Karpas-422 (cell line): ENCODE data around the gene CFAP97. TPM values are rescaled to one million over a fixed set of nuclear protein-coding genes. Genes with fewer than 3 reads are reported as not detected.

ENCODE experiments used
- DNase-seq: peaks from one replicate; pipeline ENCODE4 v3.0.0-alpha.2; 2015
- H2AFZ ChIP-seq: fragments of 200-600 bp; sonication (generic); 2 replicates; pipeline ENCODE4 v1.6.1; 2014; ENCODE audit warnings: antibody characterized with exemption, low read length, mixed read lengths
- H3K27ac ChIP-seq: fragments of 200-600 bp; sonication (generic); 2 replicates; pipeline ENCODE4 v1.5.1; 2014; ENCODE audit warnings: mild to moderate bottlenecking, low read length, moderate library complexity
- H3K27me3 ChIP-seq: fragments of 200-600 bp; sonication (generic); 2 replicates; pipeline ENCODE4 v1.6.1; 2014; ENCODE audit warnings: low read length, mixed read lengths
- H3K36me3 ChIP-seq: fragments of 200-600 bp; sonication (generic); 2 replicates; pipeline ENCODE4 v1.6.1; 2014; ENCODE audit warnings: low read length, mixed read lengths; ENCODE audit not compliant: insufficient read depth
- H3K4me1 ChIP-seq: fragments of 200-600 bp; sonication (generic); 2 replicates; pipeline ENCODE4 v1.6.1; 2014; ENCODE audit warnings: mild to moderate bottlenecking, low read length, mixed read lengths
- H3K4me2 ChIP-seq: fragments of 200-600 bp; sonication (generic); 2 replicates; pipeline ENCODE4 v1.6.1; 2014; ENCODE audit warnings: low read length, low read depth, mild to moderate bottlenecking; ENCODE audit not compliant: poor library complexity, severe bottlenecking
- H3K4me3 ChIP-seq: fragments of 200-600 bp; sonication (generic); 2 replicates; pipeline ENCODE4 v1.5.1; 2014; ENCODE audit warnings: mild to moderate bottlenecking, antibody characterized with exemption, low read length, mixed read lengths
- H3K79me2 ChIP-seq: fragments of 200-600 bp; sonication (generic); 2 replicates; pipeline ENCODE4 v1.6.1; 2014; ENCODE audit warnings: mild to moderate bottlenecking, low read length, mixed read lengths
- H3K9ac ChIP-seq: fragments of 200-600 bp; sonication (generic); 2 replicates; pipeline ENCODE4 v1.6.0; 2014; ENCODE audit warnings: low read length
- H3K9me2 ChIP-seq: fragments of 200-600 bp; sonication (generic), shearing (Covaris generic); replicated peaks from 2 replicates; pipeline ENCODE4 v1.6.0; 2014; ENCODE audit warnings: mild to moderate bottlenecking, low read length, moderate library complexity; ENCODE audit not compliant: insufficient read depth
- H3K9me3 ChIP-seq: fragments of 300-700, 200-600 bp; sonication (generic); 2 replicates; pipeline ENCODE4 v1.6.1; 2014; ENCODE audit warnings: low read length, mixed read lengths
- H4K20me1 ChIP-seq: fragments of 200-600 bp; sonication (generic); 2 replicates; pipeline ENCODE4 v1.6.1; 2014; ENCODE audit warnings: mild to moderate bottlenecking, antibody characterized with exemption, low read length, low read depth; ENCODE audit not compliant: insufficient read depth
- total RNA-seq: library from RNA; depleted of rRNA; stranded (reverse); fragments of >200 nt; shearing (Covaris generic); gene quantifications from 2 replicates; pipeline ENCODE4 v1.2.3, GENCODE V29; 2014; ENCODE audit warnings: low replicate concordance

CFAP97 gene
- total RNA-seq, 1 experiment from 2014 or later = 44.5 TPM

- Histone ChIP-seq H4K20me1 (no peaks in the 10 kb centered on the region), H3K4me3 (peak overlapping the region; percentile 47), H3K27me3 (no peaks in the 10 kb centered on the region), H3K27ac (peak overlapping the region; percentile 94), H3K4me1 (peaks cover 62% of the 10 kb centered on the region), H3K36me3 (no peaks in the 10 kb centered on the region), H3K4me2 (peak overlapping the region; percentile 75), H3K9me3 (no peaks in the 10 kb centered on the region), H3K9me2 (no peaks in the 10 kb centered on the region), H3K9ac (peak overlapping the region; percentile 61), H2AFZ (no peak overlapping the region), H3K79me2 (peaks cover 93% of the 10 kb centered on the region)
- DNase-seq = peak; percentile 71
These were observed 15.9 kb upstream of the CFAP97 start for GRCh38 chr4:185219551-185220344.

- no peaks in the 10 kb centered on the region for H3K36me3 ChIP-seq
- DNase-seq = no peak
- peak overlapping the region; percentile 61; the same call in 1 of the 2 replicates for H3K9ac ChIP-seq
- H4K20me1 ChIP-seq = no peaks in the 10 kb centered on the region
- H3K27me3 ChIP-seq = no peaks in the 10 kb centered on the region
- no peaks in the 10 kb centered on the region for H3K9me2 ChIP-seq
- no peak overlapping the region for H3K4me3 ChIP-seq
- peak overlapping the region; percentile 75 for H3K4me2 ChIP-seq
- peak overlapping the region; percentile 94 for H3K27ac ChIP-seq
- peaks cover 76% of the 10 kb centered on the region for H3K4me1 ChIP-seq
- no peak overlapping the region for H2AFZ ChIP-seq
- peaks cover 98% of the 10 kb centered on the region for H3K79me2 ChIP-seq
- no peaks in the 10 kb centered on the region for H3K9me3 ChIP-seq
These were observed 14.5 kb upstream of the CFAP97 start for GRCh38 chr4:185218312-185218711.

DNA sequence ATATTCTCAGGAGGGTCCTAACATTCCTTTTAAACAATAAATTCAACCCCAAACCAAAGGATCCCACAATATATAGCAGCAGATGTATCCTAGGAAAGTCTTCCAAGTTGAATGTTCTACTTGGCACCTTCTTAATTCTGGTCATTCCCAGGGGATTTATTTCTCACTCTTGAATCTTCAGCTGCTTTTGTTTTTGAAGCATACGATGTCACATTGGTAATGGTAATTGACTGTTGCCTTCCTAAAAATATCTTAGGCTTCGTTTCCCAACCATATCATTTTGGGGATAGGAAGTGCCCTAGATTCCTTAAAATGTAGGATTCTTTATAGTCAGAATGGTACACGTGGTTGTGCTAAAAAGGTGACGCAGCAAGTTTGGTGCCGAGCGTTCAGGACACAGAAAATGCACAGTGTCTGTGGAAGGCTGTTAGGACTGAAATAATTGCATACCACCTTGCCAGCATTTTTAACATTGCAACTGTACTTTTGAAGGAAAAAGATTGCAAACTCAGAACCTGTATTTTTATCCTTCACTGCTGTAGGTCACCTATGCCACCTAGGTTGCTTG, 13.7 kb upstream of the CFAP97 start:
- Histone ChIP-seq H3K4me3 (peak overlapping the region; percentile 42; the same call in 1 of the 2 replicates), H3K27ac (peak overlapping the region; percentile 94), H3K9me2 (no peaks in the 10 kb centered on the region), H3K9me3 (no peaks in the 10 kb centered on the region), H4K20me1 (no peaks in the 10 kb centered on the region), H2AFZ (no peak overlapping the region), H3K4me1 (peaks cover 81% of the 10 kb centered on the region), H3K4me2 (peak overlapping the region; percentile 51), H3K27me3 (no peaks in the 10 kb centered on the region), H3K79me2 (peaks cover 98% of the 10 kb centered on the region), H3K9ac (peak overlapping the region; percentile 35), H3K36me3 (no peaks in the 10 kb centered on the region)
- DNase-seq = peak; percentile 55

GRCh38 chr4:185215261-185215660, 11.5 kb upstream of the CFAP97 start:
- no peak overlapping the region for H3K4me2 ChIP-seq

GRCh38 chr4:185213877-185214276, 10.1 kb upstream of the CFAP97 start:
- Histone ChIP-seq H3K36me3 (no peaks in the 10 kb centered on the region), H3K27ac (peak overlapping the region; percentile 95), H3K4me1 (peaks cover 72% of the 10 kb centered on the region), H3K79me2 (peaks cover 85% of the 10 kb centered on the region), H3K9me2 (no peaks in the 10 kb centered on the region), H2AFZ (no peak overlapping the region), H3K9ac (peak overlapping the region; percentile 69), H3K9me3 (no peaks in the 10 kb centered on the region), H4K20me1 (no peaks in the 10 kb centered on the region), H3K27me3 (no peaks in the 10 kb centered on the region), H3K4me3 (peak overlapping the region; percentile 62; the same call in 1 of the 2 replicates), H3K4me2 (peak overlapping the region; percentile 70)
- DNase-seq = peak; percentile 80

More at GRCh38 chr4:185215261-185215660, 11.5 kb upstream of the CFAP97 start:
- Histone ChIP-seq H2AFZ (no peak overlapping the region), H3K79me2 (peaks cover 97% of the 10 kb centered on the region), H3K4me3 (no peak overlapping the region), H3K9me3 (no peaks in the 10 kb centered on the region), H4K20me1 (no peaks in the 10 kb centered on the region), H3K27me3 (no peaks in the 10 kb centered on the region), H3K36me3 (no peaks in the 10 kb centered on the region), H3K4me1 (peaks cover 86% of the 10 kb centered on the region), H3K9ac (no peak overlapping the region), H3K27ac (peak overlapping the region; percentile 94), H3K9me2 (no peaks in the 10 kb centered on the region)
- no peak for DNase-seq

DNA sequence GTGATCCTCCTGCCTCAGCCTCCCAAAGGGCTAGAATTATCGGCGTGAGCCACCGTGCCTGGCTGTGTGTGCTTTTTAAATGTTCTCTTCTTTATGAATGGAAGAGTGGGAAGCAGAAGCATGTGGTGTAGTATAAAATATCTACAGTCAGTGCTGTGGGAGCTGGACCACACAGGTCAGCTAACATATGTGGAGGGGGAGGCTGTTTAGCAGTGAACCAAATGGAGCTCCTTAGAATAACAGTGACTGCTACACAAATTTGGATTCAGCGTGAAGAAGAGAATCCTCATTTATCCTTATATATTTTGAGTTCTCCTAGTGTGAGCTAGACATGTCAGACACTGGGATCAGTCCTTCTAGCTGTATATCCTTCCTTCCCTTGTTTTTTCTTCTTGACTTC, 8.8 kb upstream of the CFAP97 start:
- Histone ChIP-seq H3K4me3 (peak overlapping the region; percentile 62), H3K9me3 (no peaks in the 10 kb centered on the region), H4K20me1 (no peaks in the 10 kb centered on the region), H3K4me2 (peak overlapping the region; percentile 70), H2AFZ (no peak overlapping the region), H3K79me2 (peaks cover 72% of the 10 kb centered on the region), H3K36me3 (no peaks in the 10 kb centered on the region), H3K27me3 (no peaks in the 10 kb centered on the region), H3K9me2 (no peaks in the 10 kb centered on the region), H3K4me1 (peaks cover 63% of the 10 kb centered on the region), H3K27ac (peak overlapping the region; percentile 95), H3K9ac (peak overlapping the region; percentile 69)
- no peak for DNase-seq

DNA sequence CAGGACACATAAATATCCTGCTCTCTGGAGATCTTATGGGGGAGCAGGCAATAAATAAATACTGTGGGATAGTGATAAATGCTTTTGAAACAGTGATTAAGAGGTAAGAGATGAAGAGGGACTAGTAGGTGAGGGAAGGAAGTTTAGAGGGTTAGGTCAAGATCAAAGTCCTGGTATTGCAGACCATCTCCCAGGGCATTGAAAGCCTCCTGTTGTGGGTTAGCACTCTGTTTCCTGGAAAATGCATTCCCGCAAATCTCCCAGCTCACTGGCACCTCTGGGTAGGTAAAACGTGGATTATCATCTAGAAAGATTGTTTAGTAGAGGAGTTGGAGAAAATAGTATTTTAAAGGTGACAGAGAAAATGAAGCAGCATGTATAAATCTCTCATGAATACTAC, 7.8 kb upstream of the CFAP97 start:
- Histone ChIP-seq H3K27ac (peak overlapping the region; percentile 95), H3K4me1 (peaks cover 55% of the 10 kb centered on the region), H3K79me2 (peaks cover 62% of the 10 kb centered on the region)

DNA sequence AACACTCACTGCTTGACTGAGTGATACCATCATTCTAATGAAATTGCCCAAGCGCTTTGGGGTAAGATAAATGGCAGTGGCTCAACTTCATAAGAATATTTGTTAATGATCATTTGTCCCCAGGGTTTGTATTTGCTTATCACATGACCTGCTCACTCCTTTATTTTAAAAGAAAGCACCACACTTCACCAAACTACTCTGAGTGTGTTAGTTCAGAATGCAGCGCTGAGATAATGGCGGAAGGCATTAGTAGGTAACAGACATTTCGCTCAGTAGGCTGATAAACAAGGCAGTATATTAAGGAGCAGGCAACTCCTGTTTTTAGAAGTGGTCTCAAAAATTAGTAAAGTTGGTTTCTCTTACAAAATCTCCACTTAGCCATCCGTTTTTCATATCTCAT, 7.2 kb upstream of the CFAP97 start:
- Histone ChIP-seq H3K27ac (peak overlapping the region; percentile 95), H2AFZ (no peak overlapping the region), H3K9ac (peak overlapping the region; percentile 80), H4K20me1 (no peaks in the 10 kb centered on the region), H3K9me3 (no peaks in the 10 kb centered on the region), H3K4me1 (peaks cover 54% of the 10 kb centered on the region), H3K4me2 (peak overlapping the region; percentile 70), H3K9me2 (no peaks in the 10 kb centered on the region), H3K4me3 (peak overlapping the region; percentile 84), H3K27me3 (no peaks in the 10 kb centered on the region), H3K36me3 (no peaks in the 10 kb centered on the region), H3K79me2 (peaks cover 56% of the 10 kb centered on the region)
- DNase-seq = peak; percentile 62

More for the DNA sequence above, 7.8 kb upstream of the CFAP97 start:
- no peak for DNase-seq
- Histone ChIP-seq H3K9ac (peak overlapping the region; percentile 80), H2AFZ (no peak overlapping the region), H4K20me1 (no peaks in the 10 kb centered on the region), H3K4me2 (peak overlapping the region; percentile 70), H3K27me3 (no peaks in the 10 kb centered on the region), H3K9me3 (no peaks in the 10 kb centered on the region), H3K36me3 (no peaks in the 10 kb centered on the region), H3K9me2 (no peaks in the 10 kb centered on the region), H3K4me3 (peak overlapping the region; percentile 84)
